ENCODE data around the gene MEOX1. TPM values are rescaled to one million over a fixed set of nuclear protein-coding genes. Genes with fewer than 3 reads are reported as not detected.

The MEOX1 gene
- total RNA-seq, 4 donors from 2014 or later = 0.54 to 3.3 (median 1.7) TPM

DNA sequence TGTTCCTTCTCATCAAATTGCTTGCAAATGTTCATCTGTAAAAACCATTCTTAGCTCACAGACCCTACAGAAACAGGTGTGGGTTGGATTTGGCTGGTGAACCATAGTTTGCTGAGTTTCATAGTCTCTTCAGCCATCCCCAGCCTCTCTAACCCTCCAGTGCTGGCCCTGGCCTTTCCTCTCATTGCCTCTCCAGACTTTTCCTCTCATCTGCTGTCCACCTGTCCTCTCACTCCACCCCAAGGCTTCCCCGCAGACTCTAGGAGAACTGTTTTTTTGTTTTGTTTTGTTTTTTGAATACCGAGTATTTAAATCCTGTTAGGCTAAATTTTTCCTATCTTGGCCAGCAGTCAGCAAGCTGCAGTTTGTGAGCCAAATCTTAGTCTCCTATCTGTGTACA is 41.1 kb downstream of the MEOX1 start:
- TF ChIP-seq POLR2A (IDR thresholded peaks at IDR 0.05) = no peak
- no peak for DNase-seq
- no peaks in the 10 kb centered on the region for H3K9me3 ChIP-seq
- H3K27ac ChIP-seq = no peak overlapping the region
- no peak overlapping the region for H3K4me3 ChIP-seq
- no peaks in the 10 kb centered on the region for H3K27me3 ChIP-seq
- H3K36me3 ChIP-seq = no peaks in the 10 kb centered on the region
- H3K4me1 ChIP-seq = no peaks in the 10 kb centered on the region

- no peak for DNase-seq
Measured at GRCh38 chr17:43620147-43620546, 41.6 kb downstream of the MEOX1 start.

GRCh38 chr17:43619705-43620104 is 42.0 kb downstream of the MEOX1 start:
- no peak for TF ChIP-seq POLR2A (IDR thresholded peaks at IDR 0.05)
- no peak for TF ChIP-seq CTCF (IDR thresholded peaks at IDR 0.05)
- peak in 1 of 3 donors; percentile 13 for DNase-seq
- H3K27me3 ChIP-seq = no peaks in the 10 kb centered on the region

More at GRCh38 chr17:43620147-43620546, 41.6 kb downstream of the MEOX1 start:
- Histone ChIP-seq H3K4me3 (no peak overlapping the region), H3K27ac (no peak overlapping the region), H3K4me1 (no peaks in the 10 kb centered on the region), H3K27me3 (no peaks in the 10 kb centered on the region), H3K9me3 (no peaks in the 10 kb centered on the region), H3K36me3 (no peaks in the 10 kb centered on the region)
- no peak for TF ChIP-seq POLR2A (IDR thresholded peaks at IDR 0.05)
- no peak for TF ChIP-seq CTCF (IDR thresholded peaks at IDR 0.05)

DNA sequence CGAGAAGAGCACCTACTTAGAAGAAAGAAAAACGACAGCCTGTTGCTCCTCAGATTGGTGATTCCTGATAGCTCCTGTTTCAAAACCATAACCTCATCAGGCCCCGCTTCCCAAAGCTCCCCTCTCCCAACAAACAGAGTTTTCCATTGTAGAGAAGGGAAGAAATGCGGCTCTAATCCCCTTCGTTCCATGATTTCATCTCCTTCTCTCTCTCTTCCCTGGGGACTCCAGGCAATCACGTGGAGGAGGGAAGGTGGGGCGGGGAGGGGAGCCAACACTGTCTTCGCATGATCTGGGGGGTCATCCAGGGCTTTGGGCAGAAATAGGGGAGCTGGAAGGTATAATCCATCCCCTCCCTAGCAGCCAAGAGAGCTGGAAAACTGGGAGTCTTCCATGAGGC is 43.4 kb downstream of the MEOX1 start:
- DNase-seq = peak in 1 of 3 donors; percentile 18
- no peak overlapping the region for H3K27ac ChIP-seq
- H3K9me3 ChIP-seq = no peaks in the 10 kb centered on the region
- no peaks in the 10 kb centered on the region for H3K27me3 ChIP-seq
- H3K4me1 ChIP-seq = no peaks in the 10 kb centered on the region
- no peaks in the 10 kb centered on the region for H3K36me3 ChIP-seq
- no peak for TF ChIP-seq POLR2A (IDR thresholded peaks at IDR 0.05)
- no peak for TF ChIP-seq CTCF (IDR thresholded peaks at IDR 0.05)
- H3K4me3 ChIP-seq = no peak overlapping the region

More at GRCh38 chr17:43619705-43620104, 42.0 kb downstream of the MEOX1 start:
- Histone ChIP-seq H3K36me3 (no peaks in the 10 kb centered on the region), H3K4me1 (no peaks in the 10 kb centered on the region), H3K4me3 (no peak overlapping the region), H3K27ac (no peak overlapping the region), H3K9me3 (no peaks in the 10 kb centered on the region)

- peak in 2 of 3 donors; percentile 88 to 89 for DNase-seq
- H3K9me3 ChIP-seq = no peaks in the 10 kb centered on the region
- H3K27ac ChIP-seq = peak overlapping the region in 2 of 4 donors; percentile 44 to 55
- no peak overlapping the region for H3K4me3 ChIP-seq
- no peaks in the 10 kb centered on the region for H3K4me1 ChIP-seq
- H3K27me3 ChIP-seq = no peaks in the 10 kb centered on the region
- H3K36me3 ChIP-seq = no peaks in the 10 kb centered on the region
- TF ChIP-seq POLR2A (IDR thresholded peaks at IDR 0.05) (no peak), CTCF (IDR thresholded peaks at IDR 0.05) (no peak)
Measured at GRCh38 chr17:43616852-43617251, 44.9 kb downstream of the MEOX1 start.

DNA sequence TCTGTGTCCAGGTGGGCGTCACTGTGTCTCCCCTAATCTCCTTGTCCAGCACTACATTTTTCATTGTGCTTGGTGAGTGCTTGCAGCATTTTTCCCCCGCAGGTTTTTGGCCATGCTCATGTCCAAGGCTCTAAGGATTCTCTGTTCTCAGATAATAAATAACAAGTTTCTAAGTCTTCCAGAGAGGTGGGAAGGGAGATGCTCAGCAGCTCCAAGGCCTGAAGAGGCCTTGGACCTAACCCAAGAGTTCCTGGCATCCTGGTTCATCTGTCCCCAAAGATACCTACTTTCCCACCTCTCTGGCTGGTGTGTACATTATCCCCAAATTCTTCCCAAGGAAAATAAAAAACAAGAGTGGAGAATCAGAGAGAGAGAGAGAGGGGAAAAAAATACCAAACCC is 45.3 kb downstream of the MEOX1 start:
- H3K27me3 ChIP-seq = no peaks in the 10 kb centered on the region
- H3K9me3 ChIP-seq = no peaks in the 10 kb centered on the region
- peak in 1 of 3 donors; percentile 24 for DNase-seq
- TF ChIP-seq POLR2A (IDR thresholded peaks at IDR 0.05) (no peak), CTCF (IDR thresholded peaks at IDR 0.05) (no peak)
- no peak overlapping the region for H3K4me3 ChIP-seq
- H3K36me3 ChIP-seq = no peaks in the 10 kb centered on the region
- H3K27ac ChIP-seq = peak overlapping the region in 2 of 4 donors; percentile 44 to 55
- no peaks in the 10 kb centered on the region for H3K4me1 ChIP-seq

Measured in Peyer's patch (tissue), 4 donors.